ENCODE measurements around the gene SOBP. TPM values are rescaled to one million over a fixed set of nuclear protein-coding genes. Genes with fewer than 3 reads are reported as not detected.

Gene SOBP
- total and polyA plus RNA-seq, 2 experiments from 2014 or later: 1.5 to 3.0 TPM

DNA sequence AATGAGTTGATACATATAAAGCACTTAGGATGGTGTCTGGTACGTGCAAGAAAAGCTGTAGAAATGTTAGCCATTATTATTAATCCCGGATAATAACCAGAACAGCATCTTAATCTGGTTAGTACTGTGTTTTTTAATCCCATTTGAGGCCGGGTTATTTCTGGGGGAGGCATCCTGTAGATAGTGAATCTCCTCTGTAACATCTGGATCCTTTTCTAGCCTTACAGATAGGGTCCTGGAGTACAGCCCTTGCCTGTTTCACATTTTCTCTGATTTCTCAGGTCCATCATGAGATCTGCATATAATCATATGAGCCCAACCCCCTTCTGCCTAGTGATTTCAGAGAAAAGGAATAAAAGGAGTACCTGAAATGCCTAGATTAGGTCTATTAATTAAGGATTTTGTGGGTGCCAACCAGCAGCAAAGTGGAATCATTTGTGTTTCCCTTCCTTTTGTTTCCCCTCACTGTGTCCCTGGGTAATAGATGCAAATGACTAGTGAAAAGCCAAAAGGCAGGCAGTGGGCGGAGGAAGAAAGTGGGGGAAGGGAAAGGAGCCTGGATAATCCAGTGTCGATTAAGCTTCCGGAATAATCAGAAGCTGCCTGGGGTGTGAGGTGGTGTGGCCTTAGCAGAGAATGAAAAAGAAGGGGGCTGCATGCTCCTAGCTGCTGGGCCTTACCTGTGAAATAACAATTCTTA is 88.9 kb downstream of the SOBP start:
- H3K27ac Mint-ChIP-seq: peak overlapping the region; percentile 95

DNA sequence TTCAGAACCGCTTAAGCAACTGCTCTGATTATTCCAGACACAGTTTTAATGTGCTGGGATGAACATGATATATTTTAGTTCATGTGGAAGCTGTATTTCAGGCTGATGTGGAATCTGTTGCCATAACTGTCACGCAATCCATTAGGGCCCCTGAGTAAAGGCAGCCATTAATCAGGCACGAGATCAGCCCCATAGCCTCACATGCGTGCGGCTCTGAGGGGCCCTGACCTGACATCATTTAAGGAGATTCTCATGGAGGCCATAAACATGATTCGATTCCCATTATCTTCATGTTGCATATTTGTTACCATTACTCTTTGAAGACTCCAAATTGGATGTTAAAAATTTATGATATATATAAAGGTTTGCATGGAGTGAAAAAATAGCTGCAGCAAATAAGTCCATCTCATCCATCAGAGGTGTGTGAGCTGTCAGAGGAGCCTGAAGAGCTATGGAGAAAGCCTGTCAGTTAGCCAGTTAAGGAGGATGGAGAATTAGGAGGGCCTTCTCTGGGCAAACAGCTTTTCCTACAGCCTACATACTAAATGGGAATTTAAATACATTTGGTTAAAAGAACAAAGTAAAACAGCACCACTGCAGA is 89.6 kb downstream of the SOBP start:
- no peak overlapping the region for H3K27ac ChIP-seq (ENCODE audit: low read depth)
- Mint-ChIP-seq H3K4me3 (no peak overlapping the region), H3K9me3 (no peaks in the 10 kb centered on the region), H3K27ac (no peak overlapping the region; the same call in 1 of the 2 replicates), H3K27me3 (ENCODE audit: insufficient read depth, low read depth, poor library complexity) (peaks cover 7% of the 10 kb centered on the region), H3K4me1 (peaks cover 37% of the 10 kb centered on the region), H3K36me3 (ENCODE audit: low read depth) (no peaks in the 10 kb centered on the region)
- peak overlapping the region; percentile 21 for H3K4me2 ChIP-seq
- H3K27me3 ChIP-seq (ENCODE audit: insufficient read depth): no peaks in the 10 kb centered on the region
- ATAC-seq: peak; percentile 28
- TF ChIP-seq, protein P1, sequence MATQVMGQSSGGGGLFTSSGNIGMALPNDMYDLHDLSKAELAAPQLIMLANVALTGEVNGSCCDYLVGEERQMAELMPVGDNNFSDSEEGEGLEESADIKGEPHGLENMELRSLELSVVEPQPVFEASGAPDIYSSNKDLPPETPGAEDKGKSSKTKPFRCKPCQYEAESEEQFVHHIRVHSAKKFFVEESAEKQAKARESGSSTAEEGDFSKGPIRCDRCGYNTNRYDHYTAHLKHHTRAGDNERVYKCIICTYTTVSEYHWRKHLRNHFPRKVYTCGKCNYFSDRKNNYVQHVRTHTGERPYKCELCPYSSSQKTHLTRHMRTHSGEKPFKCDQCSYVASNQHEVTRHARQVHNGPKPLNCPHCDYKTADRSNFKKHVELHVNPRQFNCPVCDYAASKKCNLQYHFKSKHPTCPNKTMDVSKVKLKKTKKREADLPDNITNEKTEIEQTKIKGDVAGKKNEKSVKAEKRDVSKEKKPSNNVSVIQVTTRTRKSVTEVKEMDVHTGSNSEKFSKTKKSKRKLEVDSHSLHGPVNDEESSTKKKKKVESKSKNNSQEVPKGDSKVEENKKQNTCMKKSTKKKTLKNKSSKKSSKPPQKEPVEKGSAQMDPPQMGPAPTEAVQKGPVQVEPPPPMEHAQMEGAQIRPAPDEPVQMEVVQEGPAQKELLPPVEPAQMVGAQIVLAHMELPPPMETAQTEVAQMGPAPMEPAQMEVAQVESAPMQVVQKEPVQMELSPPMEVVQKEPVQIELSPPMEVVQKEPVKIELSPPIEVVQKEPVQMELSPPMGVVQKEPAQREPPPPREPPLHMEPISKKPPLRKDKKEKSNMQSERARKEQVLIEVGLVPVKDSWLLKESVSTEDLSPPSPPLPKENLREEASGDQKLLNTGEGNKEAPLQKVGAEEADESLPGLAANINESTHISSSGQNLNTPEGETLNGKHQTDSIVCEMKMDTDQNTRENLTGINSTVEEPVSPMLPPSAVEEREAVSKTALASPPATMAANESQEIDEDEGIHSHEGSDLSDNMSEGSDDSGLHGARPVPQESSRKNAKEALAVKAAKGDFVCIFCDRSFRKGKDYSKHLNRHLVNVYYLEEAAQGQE (IDR thresholded peaks at IDR 0.05; ENCODE audit: unreplicated experiment): no peak
- TF ChIP-seq, protein P2, sequence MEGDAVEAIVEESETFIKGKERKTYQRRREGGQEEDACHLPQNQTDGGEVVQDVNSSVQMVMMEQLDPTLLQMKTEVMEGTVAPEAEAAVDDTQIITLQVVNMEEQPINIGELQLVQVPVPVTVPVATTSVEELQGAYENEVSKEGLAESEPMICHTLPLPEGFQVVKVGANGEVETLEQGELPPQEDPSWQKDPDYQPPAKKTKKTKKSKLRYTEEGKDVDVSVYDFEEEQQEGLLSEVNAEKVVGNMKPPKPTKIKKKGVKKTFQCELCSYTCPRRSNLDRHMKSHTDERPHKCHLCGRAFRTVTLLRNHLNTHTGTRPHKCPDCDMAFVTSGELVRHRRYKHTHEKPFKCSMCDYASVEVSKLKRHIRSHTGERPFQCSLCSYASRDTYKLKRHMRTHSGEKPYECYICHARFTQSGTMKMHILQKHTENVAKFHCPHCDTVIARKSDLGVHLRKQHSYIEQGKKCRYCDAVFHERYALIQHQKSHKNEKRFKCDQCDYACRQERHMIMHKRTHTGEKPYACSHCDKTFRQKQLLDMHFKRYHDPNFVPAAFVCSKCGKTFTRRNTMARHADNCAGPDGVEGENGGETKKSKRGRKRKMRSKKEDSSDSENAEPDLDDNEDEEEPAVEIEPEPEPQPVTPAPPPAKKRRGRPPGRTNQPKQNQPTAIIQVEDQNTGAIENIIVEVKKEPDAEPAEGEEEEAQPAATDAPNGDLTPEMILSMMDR (conservative IDR thresholded peaks at IDR 0.05; ENCODE audit: low read depth in 2 of 2): no peak
- no peak overlapping the region for H3K4me3 ChIP-seq
- peaks cover 20% of the 10 kb centered on the region for H3K4me1 ChIP-seq (ENCODE audit: insufficient read depth)
- peaks cover 18% of the 10 kb centered on the region for H3K9me2 ChIP-seq (ENCODE audit: insufficient read depth)
- H2AFZ ChIP-seq: no peak overlapping the region
- H3F3A ChIP-seq (replicated peaks; ENCODE audit: low read depth): no peaks in the 10 kb centered on the region
- H3K79me2 ChIP-seq (replicated peaks; ENCODE audit: insufficient read depth): no peaks in the 10 kb centered on the region
- no peaks in the 10 kb centered on the region for H4K20me1 ChIP-seq (replicated peaks; ENCODE audit: insufficient read depth)
- H3K36me3 ChIP-seq (ENCODE audit: insufficient read depth): no peaks in the 10 kb centered on the region
- DNase-seq (ENCODE audit: low spot score): no peak

More for the DNA sequence above, 88.9 kb downstream of the SOBP start:
- peak overlapping the region; percentile 21 for H3K4me2 ChIP-seq
- peaks cover 20% of the 10 kb centered on the region for H3K4me1 ChIP-seq (ENCODE audit: insufficient read depth)
- ATAC-seq (peak; percentile 96), DNase-seq (ENCODE audit: low spot score) (peak; percentile 77)
- Mint-ChIP-seq H3K4me3 (peak overlapping the region; percentile 12; the same call in 1 of the 3 replicates), H3K36me3 (ENCODE audit: low read depth) (no peaks in the 10 kb centered on the region; the same call in 2 of the 3 replicates), H3K27me3 (ENCODE audit: insufficient read depth, low read depth, poor library complexity) (peaks cover 7% of the 10 kb centered on the region), H3K9me3 (no peaks in the 10 kb centered on the region), H3K4me1 (peaks cover 37% of the 10 kb centered on the region)
- no peak overlapping the region for H2AFZ ChIP-seq
- no peak overlapping the region for H3K4me3 ChIP-seq
- TF ChIP-seq NANOG (IDR thresholded peaks at IDR 0.05; ENCODE audit: borderline replicate concordance) (peak; percentile 40; the same call in 1 of the 2 replicates), POLR2AphosphoS5 (IDR thresholded peaks at IDR 0.05; ENCODE audit: low read depth) (no peak)
- no peaks in the 10 kb centered on the region for H3K27me3 ChIP-seq (ENCODE audit: insufficient read depth)
- no peaks in the 10 kb centered on the region for H3K36me3 ChIP-seq (ENCODE audit: insufficient read depth)
- H4K20me1 ChIP-seq (replicated peaks; ENCODE audit: insufficient read depth): no peaks in the 10 kb centered on the region
- H3K27ac ChIP-seq (ENCODE audit: low read depth): 0 out of 2 replicates have a peak overlapping the region, but pooled peaks have one; percentile 21
- H3K79me2 ChIP-seq (replicated peaks; ENCODE audit: insufficient read depth): no peaks in the 10 kb centered on the region
- H3K9me2 ChIP-seq (ENCODE audit: insufficient read depth): peaks cover 20% of the 10 kb centered on the region
- H3F3A ChIP-seq (replicated peaks; ENCODE audit: low read depth): no peaks in the 10 kb centered on the region
